Measurements from ENCODE around the gene SHMT2.

Gene SHMT2

DNA sequence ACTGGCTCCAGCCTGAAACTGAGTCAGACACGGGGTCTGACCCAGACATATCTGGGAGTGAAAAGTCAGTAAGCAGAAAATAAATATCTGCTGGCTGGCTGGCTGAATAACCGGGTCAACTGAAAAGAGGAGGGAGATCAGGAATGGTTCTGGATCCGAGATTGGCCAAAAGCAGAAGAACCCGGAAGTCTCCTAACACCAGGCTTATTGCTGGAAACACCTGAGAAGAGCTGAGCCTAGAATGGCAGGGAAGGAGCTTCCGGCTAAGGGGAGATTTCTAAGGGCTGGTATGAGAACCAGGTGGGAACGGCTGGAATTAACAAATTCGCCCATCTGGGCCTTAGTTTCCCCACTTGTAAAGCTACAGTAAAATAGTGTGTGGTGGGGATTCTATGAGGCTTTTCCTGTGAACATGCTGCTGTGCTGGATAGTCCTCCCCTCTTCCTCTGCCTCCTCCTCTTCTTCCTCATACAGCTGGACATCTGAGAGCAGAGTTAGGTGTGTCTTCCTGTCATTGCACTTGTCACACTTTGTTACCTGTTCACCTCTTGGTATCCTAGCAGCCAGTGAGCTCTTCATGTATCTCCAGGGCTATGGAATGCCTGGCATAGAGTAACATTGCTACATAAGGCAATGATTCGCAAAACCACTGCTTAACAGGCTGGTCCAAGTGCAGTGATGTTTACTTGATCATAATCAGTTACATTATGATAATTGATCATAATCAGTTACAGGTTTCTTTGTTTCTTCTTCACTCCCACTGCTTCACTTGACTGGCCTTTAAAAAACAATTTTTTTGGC lies 2.0 kb upstream of the SHMT2 start:
- no peak for DNase-seq (ENCODE audit: low read depth in 2 of 2)

DNA sequence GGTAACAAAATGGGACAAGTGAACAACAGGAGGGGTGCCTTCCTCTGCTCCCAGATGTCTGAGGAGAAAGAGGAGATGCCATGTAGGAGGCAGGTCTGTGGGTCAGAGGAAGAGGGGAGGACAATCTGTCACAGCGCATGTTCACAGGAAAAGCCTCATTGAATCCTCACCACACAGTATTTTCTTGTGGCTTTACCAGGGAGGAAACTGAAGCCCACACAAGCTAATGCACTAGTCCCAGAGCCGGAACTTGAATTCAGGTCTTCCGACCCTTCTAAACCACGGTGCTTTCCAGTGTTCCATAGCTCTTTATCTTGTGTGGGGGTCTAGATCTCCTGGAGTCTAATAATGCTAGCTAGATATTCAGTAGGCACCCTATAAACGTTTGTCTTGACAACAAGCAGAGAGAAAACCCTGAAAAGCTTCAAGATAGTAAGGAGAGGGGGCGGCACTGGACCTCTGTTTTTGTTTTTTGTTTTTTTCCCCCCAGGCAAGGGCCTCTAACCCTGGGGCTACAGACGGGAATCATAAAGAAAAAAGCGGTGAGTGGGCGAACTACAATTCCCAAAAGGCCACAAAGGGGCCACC lies 371 bp upstream of the SHMT2 start:
- DNase-seq (ENCODE audit: low read depth in 2 of 2) = no peak

DNA sequence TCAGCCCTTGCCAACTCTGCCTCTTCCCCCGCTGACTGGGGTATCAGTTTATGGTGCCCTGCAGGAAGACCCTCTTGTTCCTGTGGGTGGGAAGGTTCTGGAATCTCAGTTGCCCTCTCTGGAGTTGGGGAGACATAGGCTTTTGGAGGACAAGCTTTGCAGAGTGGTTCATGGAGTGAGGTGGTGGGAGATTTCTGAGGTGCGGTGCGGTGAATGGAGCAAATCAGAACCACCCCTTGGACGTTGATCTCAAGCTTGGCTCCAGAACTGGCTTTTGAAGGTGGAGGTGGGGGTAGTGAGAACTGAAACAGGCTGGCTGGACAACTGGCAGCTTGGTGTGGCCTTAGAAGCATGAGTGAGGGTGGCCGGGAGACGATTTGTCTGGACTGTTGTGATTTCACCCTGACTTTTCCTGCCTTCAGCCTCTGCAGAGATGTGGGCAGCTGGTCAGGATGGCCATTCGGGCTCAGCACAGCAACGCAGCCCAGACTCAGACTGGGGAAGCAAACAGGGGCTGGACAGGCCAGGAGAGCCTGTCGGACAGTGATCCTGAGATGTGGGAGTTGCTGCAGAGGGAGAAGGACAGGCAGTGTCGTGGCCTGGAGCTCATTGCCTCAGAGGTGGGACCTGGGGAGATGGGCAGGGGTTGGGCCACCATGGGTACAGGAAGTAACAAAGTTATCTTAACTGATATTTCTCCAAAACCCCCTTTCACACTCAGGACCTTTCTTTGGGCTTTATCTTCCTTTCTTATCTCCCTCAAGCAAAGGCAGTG lies 1.1 kb downstream of the SHMT2 start:
- no peak for DNase-seq (ENCODE audit: low read depth in 2 of 2)

DNA sequence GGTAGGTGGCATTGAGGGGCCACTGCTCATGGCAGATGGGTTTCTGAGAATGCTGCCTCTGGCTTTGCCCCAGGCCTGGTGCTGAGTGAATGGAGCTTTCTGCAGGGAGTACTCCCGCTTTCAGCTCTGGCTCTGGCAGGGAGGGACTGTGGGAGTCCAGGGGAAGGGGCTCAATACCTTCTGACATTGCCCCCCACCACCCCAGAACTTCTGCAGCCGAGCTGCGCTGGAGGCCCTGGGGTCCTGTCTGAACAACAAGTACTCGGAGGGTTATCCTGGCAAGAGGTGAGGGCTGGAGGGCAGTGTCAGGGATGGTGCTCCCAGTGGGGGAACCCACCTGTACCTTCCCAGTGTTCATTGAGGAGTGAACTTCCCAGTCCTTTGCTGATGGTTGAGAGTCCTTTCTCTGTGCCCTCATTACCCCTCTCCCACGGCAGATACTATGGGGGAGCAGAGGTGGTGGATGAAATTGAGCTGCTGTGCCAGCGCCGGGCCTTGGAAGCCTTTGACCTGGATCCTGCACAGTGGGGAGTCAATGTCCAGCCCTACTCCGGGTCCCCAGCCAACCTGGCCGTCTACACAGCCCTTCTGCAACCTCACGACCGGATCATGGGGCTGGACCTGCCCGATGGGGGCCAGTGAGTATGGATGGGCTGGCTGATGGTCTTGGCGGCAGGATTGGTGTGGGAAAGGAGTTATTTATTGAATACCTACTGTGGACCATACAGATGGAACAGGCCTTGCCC lies 1.9 kb downstream of the SHMT2 start:
- DNase-seq (ENCODE audit: low read depth in 2 of 2) = no peak

DNA sequence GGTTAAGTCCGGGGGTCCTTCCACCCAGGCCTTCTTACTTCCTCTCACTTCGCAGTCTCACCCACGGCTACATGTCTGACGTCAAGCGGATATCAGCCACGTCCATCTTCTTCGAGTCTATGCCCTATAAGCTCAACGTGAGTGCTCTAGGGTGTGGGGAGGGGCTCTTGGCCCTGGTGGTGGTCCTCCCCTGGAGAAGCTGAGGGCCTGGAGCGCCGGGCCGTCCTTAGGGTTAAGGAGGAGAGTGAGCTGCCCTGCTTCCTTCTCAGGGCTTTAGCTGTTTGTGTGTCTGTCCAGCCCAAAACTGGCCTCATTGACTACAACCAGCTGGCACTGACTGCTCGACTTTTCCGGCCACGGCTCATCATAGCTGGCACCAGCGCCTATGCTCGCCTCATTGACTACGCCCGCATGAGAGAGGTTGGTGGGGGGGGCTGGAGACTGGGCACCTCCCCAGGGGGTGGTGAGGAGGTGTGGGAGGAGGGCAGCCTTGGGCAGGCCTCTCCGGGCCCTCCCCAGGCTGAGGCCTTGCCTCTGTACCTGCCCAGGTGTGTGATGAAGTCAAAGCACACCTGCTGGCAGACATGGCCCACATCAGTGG lies 2.7 kb downstream of the SHMT2 start:
- DNase-seq (ENCODE audit: low read depth in 2 of 2) = no peak

DNA sequence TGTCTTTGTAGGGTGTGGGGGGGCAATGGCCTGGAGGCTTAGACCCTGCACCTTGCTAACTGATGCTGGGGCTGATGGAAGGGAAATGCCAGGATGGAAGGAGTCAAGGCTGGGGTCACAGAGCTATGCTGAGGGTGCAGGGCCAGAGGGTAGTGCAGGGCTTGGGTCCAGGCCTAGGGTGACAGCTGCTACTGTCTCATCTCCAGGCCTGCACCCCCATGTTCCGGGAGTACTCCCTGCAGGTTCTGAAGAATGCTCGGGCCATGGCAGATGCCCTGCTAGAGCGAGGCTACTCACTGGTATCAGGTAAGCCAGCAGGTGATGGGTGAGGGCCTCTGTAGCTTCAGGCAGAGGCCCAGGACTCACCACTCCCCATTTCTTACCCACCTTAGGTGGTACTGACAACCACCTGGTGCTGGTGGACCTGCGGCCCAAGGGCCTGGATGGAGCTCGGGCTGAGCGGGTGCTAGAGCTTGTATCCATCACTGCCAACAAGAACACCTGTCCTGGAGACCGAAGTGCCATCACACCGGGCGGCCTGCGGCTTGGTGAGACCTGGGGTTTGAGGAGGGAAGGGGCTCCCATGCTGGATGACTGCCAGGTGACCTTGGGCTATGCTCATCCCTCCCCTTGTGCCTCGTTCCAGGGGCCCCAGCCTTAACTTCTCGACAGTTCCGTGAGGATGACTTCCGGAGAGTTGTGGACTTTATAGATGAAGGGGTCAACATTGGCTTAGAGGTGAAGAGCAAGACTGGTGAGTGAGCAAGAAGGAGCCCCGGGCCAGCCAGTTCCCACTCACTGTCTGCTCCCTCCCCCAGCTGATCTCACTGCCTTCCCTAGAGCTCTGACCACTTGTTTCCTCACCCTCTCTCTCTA lies 4.1 kb downstream of the SHMT2 start:
- no peak for DNase-seq (ENCODE audit: low read depth in 2 of 2)

DNA sequence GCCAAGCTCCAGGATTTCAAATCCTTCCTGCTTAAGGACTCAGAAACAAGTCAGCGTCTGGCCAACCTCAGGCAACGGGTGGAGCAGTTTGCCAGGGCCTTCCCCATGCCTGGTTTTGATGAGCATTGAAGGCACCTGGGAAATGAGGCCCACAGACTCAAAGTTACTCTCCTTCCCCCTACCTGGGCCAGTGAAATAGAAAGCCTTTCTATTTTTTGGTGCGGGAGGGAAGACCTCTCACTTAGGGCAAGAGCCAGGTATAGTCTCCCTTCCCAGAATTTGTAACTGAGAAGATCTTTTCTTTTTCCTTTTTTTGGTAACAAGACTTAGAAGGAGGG lies 4.7 kb downstream of the SHMT2 start:
- no peak for DNase-seq (ENCODE audit: low read depth in 2 of 2)

DNA sequence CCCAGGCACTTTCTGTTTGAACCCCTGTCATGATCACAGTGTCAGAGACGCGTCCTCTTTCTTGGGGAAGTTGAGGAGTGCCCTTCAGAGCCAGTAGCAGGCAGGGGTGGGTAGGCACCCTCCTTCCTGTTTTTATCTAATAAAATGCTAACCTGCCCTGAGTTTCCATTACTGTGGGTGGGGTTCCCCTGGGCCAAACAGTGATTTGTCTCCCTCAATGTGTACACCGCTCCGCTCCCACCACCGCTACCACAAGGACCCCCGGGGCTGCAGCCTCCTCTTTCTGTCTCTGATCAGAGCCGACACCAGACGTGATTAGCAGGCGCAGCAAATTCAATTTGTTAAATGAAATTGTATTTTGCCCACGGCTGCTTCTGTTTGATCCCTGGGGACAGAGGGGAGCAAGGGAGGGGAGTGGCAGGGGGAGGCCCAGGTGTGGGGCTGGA lies 5.1 kb downstream of the SHMT2 start:
- DNase-seq (ENCODE audit: low read depth in 2 of 2) = no peak

DNA sequence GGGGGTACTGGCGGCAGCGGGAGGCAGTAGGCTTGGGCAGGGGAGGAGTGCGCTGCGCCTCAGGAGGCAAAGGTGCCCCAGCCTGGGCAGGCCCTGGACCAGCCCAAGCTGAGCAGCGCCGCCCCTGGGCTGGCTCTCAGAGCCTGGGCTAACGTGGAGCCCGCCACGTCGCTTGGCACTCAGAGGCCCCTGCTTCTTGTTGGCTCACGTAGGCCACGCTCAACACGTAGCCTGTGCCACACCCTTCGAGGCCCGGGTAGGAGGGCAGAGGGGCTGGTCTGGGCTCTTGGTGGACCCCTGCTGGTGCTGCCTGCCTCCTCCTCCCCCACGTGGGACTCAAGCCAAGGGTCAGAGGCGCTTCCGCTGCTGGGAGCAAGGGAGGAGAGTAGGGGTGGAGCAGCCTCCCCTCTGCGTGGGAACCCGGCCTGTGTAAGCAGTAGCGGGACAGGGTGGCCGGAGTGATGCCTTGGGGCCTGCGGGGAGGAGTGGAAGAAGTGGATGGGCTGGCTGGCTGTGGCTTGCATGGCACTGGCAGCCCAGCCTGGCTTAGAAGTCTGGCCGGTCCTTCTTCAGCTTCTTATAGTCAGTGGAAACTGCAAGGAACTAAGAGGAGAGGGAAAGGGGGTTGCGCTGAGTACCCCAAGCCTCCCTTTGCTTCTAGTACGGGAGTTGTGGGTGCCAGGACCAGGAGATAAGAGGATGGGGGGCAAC lies 5.7 kb downstream of the SHMT2 start:
- DNase-seq (ENCODE audit: low read depth in 2 of 2) = no peak

DNA sequence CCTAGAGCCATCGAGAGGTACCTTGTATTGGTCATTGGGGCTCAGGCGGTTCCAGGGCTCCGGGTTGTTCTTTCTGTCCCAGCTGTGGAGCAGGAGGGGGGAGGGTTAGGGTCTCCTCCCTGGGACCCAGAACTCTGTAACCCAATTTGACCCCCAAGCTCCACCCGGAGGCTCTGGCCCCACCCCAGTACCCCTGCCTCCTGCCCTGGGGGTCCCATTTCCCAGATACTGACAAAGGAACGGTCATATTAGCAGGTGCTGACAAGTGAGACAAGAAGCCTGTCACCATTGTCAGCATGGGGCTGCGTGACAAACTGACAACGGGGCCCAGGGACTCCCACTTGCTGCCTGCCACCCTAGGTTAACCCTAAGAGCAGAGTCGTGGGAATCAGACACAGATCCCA lies 6.2 kb downstream of the SHMT2 start:
- DNase-seq (ENCODE audit: low read depth in 2 of 2) = no peak

DNA sequence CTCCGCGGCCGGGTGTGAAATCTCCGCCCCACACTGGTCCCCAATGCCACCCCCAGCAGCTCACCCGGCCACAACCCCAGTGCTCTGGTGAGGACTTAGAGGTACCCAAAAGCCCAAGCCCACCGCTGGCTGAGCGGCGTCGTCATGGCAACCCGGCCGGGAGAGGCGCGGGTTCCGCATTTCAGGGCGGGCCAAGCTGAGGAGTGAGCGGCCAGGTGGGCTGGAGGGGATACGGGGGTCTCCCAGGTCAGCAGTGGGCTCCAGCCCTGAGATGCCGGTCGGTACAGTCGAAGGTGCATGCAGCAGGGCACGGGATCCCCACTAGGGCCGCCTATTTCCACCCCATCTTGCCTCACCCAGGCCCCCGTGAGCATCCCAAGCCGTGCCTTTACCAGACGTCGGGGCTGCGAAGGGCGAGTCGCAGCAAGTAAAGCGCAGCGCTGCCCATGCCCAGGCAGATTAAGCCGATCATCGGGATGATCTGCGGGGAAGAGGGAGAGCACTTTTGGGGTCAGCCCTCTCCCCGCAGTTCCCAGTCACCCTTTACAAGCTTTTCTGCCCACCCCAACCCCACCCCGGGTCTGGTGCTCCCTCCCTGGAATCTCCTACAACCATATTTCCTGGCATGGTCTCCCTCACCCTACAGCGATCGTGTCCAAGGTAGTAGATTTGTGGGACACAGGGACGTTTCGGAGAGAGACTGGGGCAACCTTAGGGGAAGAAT lies 6.9 kb downstream of the SHMT2 start:
- no peak for DNase-seq (ENCODE audit: low read depth in 2 of 2)

DNA sequence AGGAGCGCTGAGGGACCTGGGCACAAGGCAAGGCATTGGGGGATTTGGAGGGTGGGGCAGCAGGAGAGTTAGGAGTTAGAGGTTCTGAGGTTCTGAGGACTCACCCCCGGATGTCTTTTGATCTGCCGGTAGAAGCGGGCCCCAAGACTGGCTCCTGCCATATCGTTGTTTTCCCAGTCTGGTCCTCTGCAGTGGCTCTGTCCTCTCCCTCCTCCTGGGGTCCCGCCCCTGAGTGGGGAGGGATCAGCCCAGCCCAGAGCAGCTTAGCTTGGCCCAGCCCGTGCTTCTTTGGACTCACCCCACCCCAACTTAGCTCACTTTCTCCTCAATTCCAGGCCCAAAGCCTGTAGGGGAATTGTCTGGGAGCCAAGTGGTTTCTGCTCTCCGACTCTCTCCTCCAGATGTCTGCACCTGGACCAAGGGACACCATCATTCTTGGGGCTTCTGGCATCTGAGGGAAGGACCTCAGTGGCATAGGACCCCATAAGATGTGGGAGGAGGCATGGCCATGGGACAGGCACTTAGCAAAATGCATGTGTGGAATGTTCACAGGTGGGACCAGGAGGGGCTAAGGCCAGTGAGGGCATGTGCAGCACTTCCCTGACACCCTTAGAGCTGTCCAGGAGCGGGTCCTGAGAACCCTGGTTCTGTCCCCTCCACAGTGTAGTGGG lies 7.5 kb downstream of the SHMT2 start:
- no peak for DNase-seq (ENCODE audit: low read depth in 2 of 2)

DNA sequence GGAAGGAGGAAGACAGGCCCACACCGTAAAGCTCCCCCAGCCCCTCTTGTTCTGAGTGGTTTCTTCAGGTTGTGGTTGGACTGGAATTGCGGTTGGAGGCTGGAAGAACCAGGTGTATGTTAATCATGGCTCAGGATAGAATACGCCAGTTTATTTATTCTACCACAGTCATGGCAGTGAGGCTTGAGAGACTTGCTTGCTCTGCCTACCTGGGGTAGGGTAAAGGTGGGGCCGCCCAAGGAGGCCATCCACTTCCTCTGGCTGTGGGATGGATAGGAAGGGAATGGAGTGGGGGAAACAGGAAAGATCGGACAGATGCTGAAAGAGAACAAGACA lies 8.1 kb downstream of the SHMT2 start:
- no peak for DNase-seq (ENCODE audit: low read depth in 2 of 2)

DNA sequence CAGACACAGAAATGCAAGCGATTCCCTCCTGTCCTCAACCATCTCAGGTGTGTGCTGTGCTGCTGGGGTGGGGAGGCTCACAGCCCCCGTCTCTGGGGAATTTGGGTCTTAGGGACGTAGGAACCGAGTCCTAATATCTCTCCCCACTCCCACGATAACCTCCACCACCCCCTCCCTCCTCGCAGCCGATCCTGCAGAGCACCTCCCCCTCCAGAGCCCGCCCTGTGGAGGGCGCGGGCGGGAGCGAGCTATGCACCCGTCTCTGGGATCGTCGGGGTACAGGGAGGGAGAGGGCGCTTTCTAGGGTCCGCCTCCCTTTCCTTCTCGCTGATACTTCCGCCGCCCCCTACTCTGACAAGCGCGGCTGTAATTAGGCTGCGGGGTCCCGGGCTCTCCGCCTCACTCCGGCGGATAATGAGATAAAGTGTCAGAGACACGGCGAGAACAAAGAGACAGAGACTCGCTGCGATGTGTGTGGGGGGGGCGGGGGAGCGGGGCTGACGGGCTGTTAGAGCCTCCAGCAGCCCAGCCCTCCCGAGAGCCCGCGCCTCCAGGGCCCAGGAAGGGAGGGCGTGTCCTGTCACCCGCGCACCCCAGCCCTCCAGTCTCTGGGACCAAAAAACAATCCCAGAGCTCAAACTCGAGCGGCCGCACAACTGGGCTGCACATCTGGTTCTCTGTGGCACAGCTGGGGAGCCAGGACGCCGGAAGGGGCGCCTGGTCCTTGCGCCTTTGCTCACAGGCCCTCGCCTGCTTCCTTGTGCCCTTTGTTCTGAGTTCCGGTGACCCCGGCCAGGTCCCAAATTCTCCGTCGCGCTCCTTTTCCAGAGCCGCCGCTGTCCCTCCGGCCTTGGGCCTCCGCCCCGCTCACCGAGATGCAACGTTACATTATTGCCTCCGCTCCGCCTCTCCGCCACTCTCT lies 8.7 kb downstream of the SHMT2 start:
- no peak for DNase-seq (ENCODE audit: low read depth in 2 of 2)

DNA sequence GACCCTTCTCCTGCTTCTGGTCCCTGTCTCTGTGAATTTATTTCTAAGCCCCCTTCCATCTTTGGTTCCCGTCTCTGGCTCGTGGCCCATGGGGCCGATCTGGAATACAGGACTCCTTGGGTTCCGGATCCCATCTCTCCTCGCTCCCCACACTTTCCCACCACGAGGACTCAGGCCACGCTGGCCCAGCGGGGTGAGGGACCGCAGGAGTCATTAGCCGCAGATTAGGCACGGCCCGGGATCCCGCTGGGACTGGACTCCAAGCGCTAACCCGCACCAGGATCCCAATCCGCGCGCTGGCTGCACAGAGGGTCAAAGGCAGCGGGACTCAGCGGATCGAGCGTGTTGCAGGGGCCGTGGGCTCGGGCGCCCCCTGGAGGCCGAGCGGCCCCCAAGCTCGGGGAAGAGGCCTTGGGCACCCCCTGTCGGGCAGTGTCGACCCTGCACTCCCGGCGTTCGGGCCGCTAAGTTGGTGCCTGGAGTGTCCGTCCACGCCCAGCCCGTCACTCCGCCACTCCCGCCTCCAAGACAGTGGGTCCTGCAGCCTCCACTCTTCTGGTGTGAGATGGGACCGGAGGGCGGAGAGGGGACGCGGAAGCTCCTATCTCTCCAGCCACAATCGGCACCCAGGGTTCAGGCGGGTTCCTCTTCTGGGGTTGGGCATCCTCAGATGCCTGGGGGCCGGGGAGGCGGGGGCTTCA lies 9.5 kb downstream of the SHMT2 start:
- DNase-seq (ENCODE audit: low read depth in 2 of 2) = peak; percentile 84 to 86

DNA sequence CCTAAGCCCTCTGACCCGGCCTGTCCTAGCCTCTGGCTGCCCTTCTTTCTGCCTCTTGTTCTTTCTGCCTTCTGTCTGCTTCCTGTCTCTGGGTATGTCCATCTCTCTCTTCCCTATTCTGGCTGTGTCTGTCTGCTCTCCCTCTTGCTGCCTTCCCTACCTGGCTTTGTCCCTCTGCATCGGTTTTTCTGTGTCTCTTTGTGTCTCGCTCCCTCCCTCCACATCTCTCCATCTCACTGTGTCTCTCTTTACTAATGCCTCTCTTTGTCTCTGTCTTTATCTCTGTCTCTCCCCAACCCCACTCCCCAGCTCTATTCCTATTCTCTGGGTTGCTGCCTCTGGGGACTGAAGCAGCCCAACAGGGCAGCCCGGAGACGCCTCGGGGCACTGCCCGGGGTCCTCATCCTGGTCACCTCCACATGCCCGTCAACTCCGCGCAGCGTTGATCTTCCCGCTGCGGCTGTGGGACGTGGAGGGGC lies 10.1 kb downstream of the SHMT2 start:
- no peak for DNase-seq (ENCODE audit: low read depth in 2 of 2)

All from activated CD4-positive, alpha-beta T cell treated with anti-CD3 and anti-CD28 coated beads for 24 hours (primary cell).